Fibroblast of lung (primary cell): ENCODE results near the gene DNAJB11. TPM values are rescaled to one million over a fixed set of nuclear protein-coding genes. Genes with fewer than 3 reads are reported as not detected.

Source experiments
- DNase-seq, 2 donors: peaks; one replicate each; pipeline versions ENCODE4 v3.0.0 to v3.0.0-alpha.2; 2010; ENCODE audit warnings: low read depth in 2 of 2
- H2AFZ ChIP-seq: 2 replicates; pipeline ENCODE4 v1.5.1; 2012; ENCODE audit warnings: low read length, control low read depth, inconsistent platforms
- H3K27ac ChIP-seq: 2 replicates; pipeline ENCODE4 v1.5.1; 2011; ENCODE audit warnings: low read length, control low read depth; ENCODE audit not compliant: insufficient read depth
- H3K27me3 ChIP-seq: 2 replicates; pipeline ENCODE4 v1.5.1; 2011; ENCODE audit warnings: mild to moderate bottlenecking, low read length; ENCODE audit not compliant: control insufficient read depth, insufficient read depth
- H3K36me3 ChIP-seq: 2 replicates; pipeline ENCODE4 v1.5.1; 2011; ENCODE audit warnings: low read length; ENCODE audit not compliant: control insufficient read depth, insufficient read depth
- H3K4me1 ChIP-seq: 2 replicates; pipeline ENCODE4 v1.5.1; 2011; ENCODE audit warnings: low read length; ENCODE audit not compliant: control insufficient read depth, insufficient read depth; ENCODE audit errors: extremely low read depth
- H3K4me2 ChIP-seq: 2 replicates; pipeline ENCODE4 v1.5.1; 2011; ENCODE audit warnings: low read length, control low read depth; ENCODE audit not compliant: insufficient read depth; ENCODE audit errors: extremely low read depth
- H3K4me3 ChIP-seq, 4 experiments: fragments of 200-600 bp in 1 of 4; sonication (generic) in 1 of 4; replicated peaks in 1 of 4; 2 replicates each; pipeline ENCODE4 v1.5.1; 2011 to 2016; ENCODE audit warnings: low read length in 4 of 4, low read depth in 3 of 4, mild to moderate bottlenecking in 3 of 4, control low read depth in 2 of 4, inconsistent platforms in 1 of 4, mixed read lengths in 1 of 4; ENCODE audit not compliant: insufficient read depth in 1 of 4; ENCODE audit errors: control extremely low read depth in 1 of 4
- H3K79me2 ChIP-seq: 2 replicates; pipeline ENCODE4 v1.5.1; 2012; ENCODE audit warnings: mild to moderate bottlenecking, low read length, inconsistent platforms; ENCODE audit not compliant: control insufficient read depth, insufficient read depth
- H3K9ac ChIP-seq: 2 replicates; pipeline ENCODE4 v1.5.1; 2011; ENCODE audit warnings: mild to moderate bottlenecking, low read length, control low read depth; ENCODE audit not compliant: insufficient read depth
- H3K9me3 ChIP-seq: 2 replicates; pipeline ENCODE4 v1.5.1; 2012; ENCODE audit warnings: low read depth, low read length; ENCODE audit not compliant: control insufficient read depth, insufficient read depth
- H4K20me1 ChIP-seq: 2 replicates; pipeline ENCODE4 v1.5.1; 2011; ENCODE audit warnings: low read length; ENCODE audit not compliant: control insufficient read depth, insufficient read depth; ENCODE audit errors: extremely low read depth
- CTCF ChIP-seq, 2 donors: IDR thresholded peaks in 1 of 2; conservative IDR thresholded peaks in 1 of 2; 1 replicate in 1 of 2; 2 replicates in 1 of 2; pipeline ENCODE4 v1.5.1; 2011 to 2012; ENCODE audit warnings: low read length in 2 of 2, control low read depth in 1 of 2, inconsistent platforms in 1 of 2, low read depth in 1 of 2, mild to moderate bottlenecking in 1 of 2
- EZH2 ChIP-seq: IDR thresholded peaks from 2 replicates; pipeline ENCODE4 v1.5.1; 2012; ENCODE audit warnings: low read length, control low read depth, mild to moderate bottlenecking; ENCODE audit errors: missing control alignments
- polyA plus RNA-seq, 2 donors: library from polyadenylated mRNA; depleted of rRNA in 1 of 2; stranded (reverse) in 1 of 2; unstranded in 1 of 2; fragments of >200 nt; gene quantifications; 2 replicates each; pipeline ENCODE4 v1.2.1, GENCODE V29; 2011 to 2012; ENCODE audit warnings: missing spikeins in 1 of 2
- total RNA-seq: library from RNA; depleted of rRNA; stranded (reverse); fragments of >200 nt; gene quantifications from 2 replicates; pipeline ENCODE4 v1.2.1, GENCODE V29; 2014

The DNAJB11 gene
- total and polyA plus RNA-seq, 2 donors (not counting 1 experiment from before 2014, with no cell fraction given) = 37.5 to 59.1 TPM

GRCh38 chr3:186605078-186605477 lies 34.6 kb downstream of the DNAJB11 start:
- H3K4me2 ChIP-seq = no peak overlapping the region
- no peak overlapping the region for H2AFZ ChIP-seq
- no peaks in the 10 kb centered on the region for H3K9me3 ChIP-seq
- no peak for DNase-seq
- no peaks in the 10 kb centered on the region for H4K20me1 ChIP-seq
- H3K27me3 ChIP-seq = peaks cover 2% of the 10 kb centered on the region
- no peak overlapping the region for H3K27ac ChIP-seq
- no peaks in the 10 kb centered on the region for H3K79me2 ChIP-seq
- H3K9ac ChIP-seq = no peak overlapping the region
- TF ChIP-seq EZH2 (no peak), CTCF (conservative IDR thresholded peaks at IDR 0.05 in 1 of 2, IDR thresholded peaks at IDR 0.05 in 1 of 2; ENCODE audit: low read depth in 1 of 2, low read length in 2 of 2) (no peak)
- H3K4me1 ChIP-seq = no peaks in the 10 kb centered on the region
- H3K4me3 ChIP-seq = no peak overlapping the region
- H3K36me3 ChIP-seq = no peaks in the 10 kb centered on the region

- no peak overlapping the region for H3K4me2 ChIP-seq
- H3K79me2 ChIP-seq = no peaks in the 10 kb centered on the region
- H3K9ac ChIP-seq = no peak overlapping the region
- no peak for DNase-seq
- H3K27me3 ChIP-seq = peaks cover 2% of the 10 kb centered on the region
- H2AFZ ChIP-seq = no peak overlapping the region
- no peak for TF ChIP-seq CTCF (conservative IDR thresholded peaks at IDR 0.05 in 1 of 2, IDR thresholded peaks at IDR 0.05 in 1 of 2; ENCODE audit: low read depth in 1 of 2, low read length in 2 of 2)
- no peak for TF ChIP-seq EZH2
- H4K20me1 ChIP-seq = no peaks in the 10 kb centered on the region
- no peaks in the 10 kb centered on the region for H3K9me3 ChIP-seq
- no peaks in the 10 kb centered on the region for H3K36me3 ChIP-seq
- no peak overlapping the region for H3K27ac ChIP-seq
- no peak overlapping the region for H3K4me3 ChIP-seq
- H3K4me1 ChIP-seq = no peaks in the 10 kb centered on the region
These were observed 35.3 kb downstream of the DNAJB11 start for GRCh38 chr3:186605561-186606545.

GRCh38 chr3:186608624-186609215 lies 38.2 kb downstream of the DNAJB11 start:
- H3K9ac ChIP-seq = no peak overlapping the region
- H3K27ac ChIP-seq = no peak overlapping the region
- H3K4me3 ChIP-seq = no peak overlapping the region
- no peaks in the 10 kb centered on the region for H3K4me1 ChIP-seq
- DNase-seq = no peak
- H3K36me3 ChIP-seq = no peaks in the 10 kb centered on the region
- no peak overlapping the region for H3K4me2 ChIP-seq
- H4K20me1 ChIP-seq = no peaks in the 10 kb centered on the region
- H3K27me3 ChIP-seq = peaks cover 9% of the 10 kb centered on the region
- TF ChIP-seq CTCF (conservative IDR thresholded peaks at IDR 0.05 in 1 of 2, IDR thresholded peaks at IDR 0.05 in 1 of 2; ENCODE audit: low read depth in 1 of 2, low read length in 2 of 2) (no peak), EZH2 (no peak)
- H3K79me2 ChIP-seq = no peaks in the 10 kb centered on the region
- no peak overlapping the region for H2AFZ ChIP-seq
- H3K9me3 ChIP-seq = no peaks in the 10 kb centered on the region
